Astrocyte (in vitro differentiated cells and primary cell): ENCODE results near the gene PLXND1.

Experiments
- CTCF ChIP-seq: IDR thresholded peaks from 2 replicates; pipeline ENCODE4 v1.5.1; 2011; ENCODE audit warnings: low read depth, mild to moderate bottlenecking, inconsistent platforms, low read length, moderate library complexity; ENCODE audit not compliant: insufficient read depth
- EZH2 ChIP-seq: IDR thresholded peaks from 2 replicates; pipeline ENCODE4 v1.6.1; 2012; ENCODE audit warnings: mild to moderate bottlenecking, low read length, inconsistent platforms; ENCODE audit not compliant: insufficient read depth

GRCh38 chr3:129595544-129596193 is 10.8 kb downstream of the PLXND1 start:
- TF ChIP-seq CTCF: no peak
- no peak for TF ChIP-seq EZH2
